ENCODE measurements around the gene PTPN11.
A peak's percentile ranks its signal among the peaks of the same experiment; 100 is the strongest.
"Not testable (repeated sequence)": the region's sequence is repeated elsewhere in the genome, so short reads cannot be mapped to it uniquely, and the experiment has no call there.

PTPN11 gene

GRCh38 chr12:112515868-112516267, 97.1 kb downstream of the PTPN11 start:
- TF ChIP-seq CTCF (conservative IDR thresholded peaks at IDR 0.05; ENCODE audit: low read depth, low read length) = no peak
- H3K4me3 ChIP-seq (ENCODE audit: low read depth, low read length) = no peak overlapping the region
- DNase-seq (ENCODE audit: low read depth) = no peak

GRCh38 chr12:112517730-112518364, 99.1 kb downstream of the PTPN11 start:
- no peak for DNase-seq (ENCODE audit: low read depth)
- no peak overlapping the region for H3K4me3 ChIP-seq (ENCODE audit: low read depth, low read length)
- TF ChIP-seq CTCF (conservative IDR thresholded peaks at IDR 0.05; ENCODE audit: low read depth, low read length) = no peak

- DNase-seq (ENCODE audit: low read depth) = no peak
- no peak for TF ChIP-seq CTCF (conservative IDR thresholded peaks at IDR 0.05; ENCODE audit: low read depth, low read length)
- H3K4me3 ChIP-seq (ENCODE audit: low read depth, low read length) = no peak overlapping the region
Measured at GRCh38 chr12:112518365-112518735, 99.6 kb downstream of the PTPN11 start.

GRCh38 chr12:112519841-112520340, 101.1 kb downstream of the PTPN11 start:
- H3K4me3 ChIP-seq (ENCODE audit: low read depth, low read length); DNase-seq (ENCODE audit: low read depth): not testable (repeated sequence)

GRCh38 chr12:112523856-112524255, 105.1 kb downstream of the PTPN11 start:
- no peak overlapping the region for H3K4me3 ChIP-seq (ENCODE audit: low read depth, low read length)
- no peak for TF ChIP-seq CTCF (conservative IDR thresholded peaks at IDR 0.05; ENCODE audit: low read depth, low read length)
- no peak for DNase-seq (ENCODE audit: low read depth)

- TF ChIP-seq CTCF (conservative IDR thresholded peaks at IDR 0.05; ENCODE audit: low read depth, low read length) = no peak
- no peak overlapping the region for H3K4me3 ChIP-seq (ENCODE audit: low read depth, low read length)
- no peak for DNase-seq (ENCODE audit: low read depth)
Measured at GRCh38 chr12:112524269-112524668, 105.5 kb downstream of the PTPN11 start.

- DNase-seq (ENCODE audit: low read depth) = peak; percentile 74
- no peak overlapping the region for H3K4me3 ChIP-seq (ENCODE audit: low read depth, low read length)
- peak; percentile 31 for TF ChIP-seq CTCF (conservative IDR thresholded peaks at IDR 0.05; ENCODE audit: low read depth, low read length)
Measured at GRCh38 chr12:112524676-112525425, 106.1 kb downstream of the PTPN11 start.
